ENCODE data around the gene IL11RA. TPM values are rescaled to one million over a fixed set of nuclear protein-coding genes. Genes with fewer than 3 reads are reported as not detected.

The IL11RA gene
- total RNA-seq, 1 donor from 2014 or later: 4.7 TPM

DNA sequence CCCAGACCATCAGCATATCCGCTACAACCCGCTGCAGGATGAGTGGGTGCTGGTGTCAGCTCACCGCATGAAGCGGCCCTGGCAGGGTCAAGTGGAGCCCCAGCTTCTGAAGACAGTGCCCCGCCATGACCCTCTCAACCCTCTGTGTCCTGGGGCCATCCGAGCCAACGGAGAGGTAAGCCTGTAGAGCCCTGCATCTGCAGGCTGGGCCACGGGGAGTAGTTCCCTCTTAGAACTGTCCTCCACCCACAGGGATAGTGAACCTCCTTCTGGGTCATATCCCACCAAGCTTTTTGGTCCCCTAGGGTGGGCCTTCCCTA lies 4.9 kb upstream of the IL11RA start:
- H3K4me3 ChIP-seq (ENCODE audit: low read depth, low read length): peak overlapping the region; percentile 70
- TF ChIP-seq, protein P1, sequence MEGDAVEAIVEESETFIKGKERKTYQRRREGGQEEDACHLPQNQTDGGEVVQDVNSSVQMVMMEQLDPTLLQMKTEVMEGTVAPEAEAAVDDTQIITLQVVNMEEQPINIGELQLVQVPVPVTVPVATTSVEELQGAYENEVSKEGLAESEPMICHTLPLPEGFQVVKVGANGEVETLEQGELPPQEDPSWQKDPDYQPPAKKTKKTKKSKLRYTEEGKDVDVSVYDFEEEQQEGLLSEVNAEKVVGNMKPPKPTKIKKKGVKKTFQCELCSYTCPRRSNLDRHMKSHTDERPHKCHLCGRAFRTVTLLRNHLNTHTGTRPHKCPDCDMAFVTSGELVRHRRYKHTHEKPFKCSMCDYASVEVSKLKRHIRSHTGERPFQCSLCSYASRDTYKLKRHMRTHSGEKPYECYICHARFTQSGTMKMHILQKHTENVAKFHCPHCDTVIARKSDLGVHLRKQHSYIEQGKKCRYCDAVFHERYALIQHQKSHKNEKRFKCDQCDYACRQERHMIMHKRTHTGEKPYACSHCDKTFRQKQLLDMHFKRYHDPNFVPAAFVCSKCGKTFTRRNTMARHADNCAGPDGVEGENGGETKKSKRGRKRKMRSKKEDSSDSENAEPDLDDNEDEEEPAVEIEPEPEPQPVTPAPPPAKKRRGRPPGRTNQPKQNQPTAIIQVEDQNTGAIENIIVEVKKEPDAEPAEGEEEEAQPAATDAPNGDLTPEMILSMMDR (conservative IDR thresholded peaks at IDR 0.05; ENCODE audit: low read depth, low read length): no peak
- no peak for DNase-seq (ENCODE audit: low read depth)

DNA sequence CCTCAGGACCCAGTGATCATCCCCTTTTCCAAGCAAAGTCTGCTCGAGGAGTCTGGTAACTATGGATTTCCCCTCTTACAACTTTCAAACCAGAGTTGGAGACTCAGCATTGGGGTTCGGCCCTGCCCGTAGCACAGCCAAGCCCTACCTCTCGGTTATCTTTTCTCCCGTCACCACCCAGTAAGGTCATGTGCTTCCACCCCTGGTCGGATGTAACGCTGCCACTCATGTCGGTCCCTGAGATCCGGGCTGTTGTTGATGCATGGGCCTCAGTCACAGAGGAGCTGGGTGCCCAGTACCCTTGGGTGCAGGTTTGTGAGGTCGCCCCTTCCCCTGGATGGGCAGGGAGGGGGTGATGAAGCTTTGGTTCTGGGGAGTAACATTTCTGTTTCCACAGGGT lies 4.3 kb upstream of the IL11RA start:
- peak overlapping the region; percentile 70 for H3K4me3 ChIP-seq (ENCODE audit: low read depth, low read length)
- DNase-seq (ENCODE audit: low read depth): no peak
- TF ChIP-seq, protein P1 (conservative IDR thresholded peaks at IDR 0.05; ENCODE audit: low read depth, low read length): no peak

DNA sequence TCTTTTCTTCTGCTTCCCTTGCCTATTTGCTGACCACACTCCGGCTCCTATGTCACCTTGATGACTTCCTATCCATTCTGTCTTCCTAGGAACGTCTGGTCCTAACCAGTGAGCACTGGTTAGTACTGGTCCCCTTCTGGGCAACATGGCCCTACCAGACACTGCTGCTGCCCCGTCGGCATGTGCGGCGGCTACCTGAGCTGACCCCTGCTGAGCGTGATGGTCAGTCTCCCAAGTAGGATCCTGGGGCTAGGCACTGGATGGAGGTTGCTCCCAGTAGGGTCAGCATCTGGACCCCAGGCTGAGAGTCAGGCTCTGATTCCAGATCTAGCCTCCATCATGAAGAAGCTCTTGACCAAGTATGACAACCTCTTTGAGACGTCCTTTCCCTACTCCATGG lies 3.3 kb upstream of the IL11RA start:
- no peak for DNase-seq (ENCODE audit: low read depth)
- TF ChIP-seq, protein P1 (conservative IDR thresholded peaks at IDR 0.05; ENCODE audit: low read depth, low read length): no peak
- no peak overlapping the region for H3K4me3 ChIP-seq (ENCODE audit: low read depth, low read length)

DNA sequence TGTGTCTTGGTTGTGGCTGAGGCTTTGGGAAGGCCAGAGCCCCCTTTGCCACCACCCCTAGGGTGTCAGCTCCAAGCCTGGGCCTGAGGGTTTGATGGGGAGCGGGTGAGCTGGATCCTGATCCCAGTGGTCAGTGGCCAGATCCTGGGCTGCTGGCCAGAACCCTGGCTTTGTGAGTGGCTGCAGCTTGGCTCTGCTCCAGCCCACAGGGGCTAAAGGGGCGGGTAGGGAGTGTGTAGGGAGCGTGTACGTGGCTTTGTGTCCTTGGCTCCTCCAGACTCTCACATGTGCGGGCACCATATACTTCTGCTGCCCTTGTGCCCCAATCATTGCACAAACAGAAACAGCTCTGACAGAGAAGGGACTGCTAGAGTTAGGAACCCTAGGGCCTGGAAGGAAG lies 1.2 kb upstream of the IL11RA start:
- TF ChIP-seq, protein P1 (conservative IDR thresholded peaks at IDR 0.05; ENCODE audit: low read depth, low read length): no peak
- no peak for DNase-seq (ENCODE audit: low read depth)
- H3K4me3 ChIP-seq (ENCODE audit: low read depth, low read length): no peak overlapping the region

DNA sequence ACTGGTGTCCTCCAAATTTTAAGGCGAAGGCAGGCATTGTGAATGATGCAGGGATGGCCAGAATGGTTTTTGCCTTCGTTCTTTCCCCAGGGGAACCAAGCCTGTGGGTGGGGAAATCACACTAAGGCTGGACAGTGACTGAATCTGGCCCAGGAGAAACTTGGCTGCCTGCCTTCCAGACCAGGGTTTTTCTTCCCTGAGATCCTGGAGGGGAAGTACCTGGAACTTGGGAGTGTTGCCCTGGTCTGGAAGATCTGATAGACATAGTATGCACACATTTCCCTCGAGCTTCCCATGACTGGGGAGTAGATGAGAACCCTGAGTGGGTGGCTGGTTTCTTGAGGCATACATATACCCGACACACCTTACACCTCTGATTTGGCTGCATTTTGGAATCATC lies 664 bp upstream of the IL11RA start:
- H3K4me3 ChIP-seq (ENCODE audit: low read depth, low read length): peak overlapping the region; percentile 62
- TF ChIP-seq, protein P1 (conservative IDR thresholded peaks at IDR 0.05; ENCODE audit: low read depth, low read length): no peak
- DNase-seq (ENCODE audit: low read depth): no peak

DNA sequence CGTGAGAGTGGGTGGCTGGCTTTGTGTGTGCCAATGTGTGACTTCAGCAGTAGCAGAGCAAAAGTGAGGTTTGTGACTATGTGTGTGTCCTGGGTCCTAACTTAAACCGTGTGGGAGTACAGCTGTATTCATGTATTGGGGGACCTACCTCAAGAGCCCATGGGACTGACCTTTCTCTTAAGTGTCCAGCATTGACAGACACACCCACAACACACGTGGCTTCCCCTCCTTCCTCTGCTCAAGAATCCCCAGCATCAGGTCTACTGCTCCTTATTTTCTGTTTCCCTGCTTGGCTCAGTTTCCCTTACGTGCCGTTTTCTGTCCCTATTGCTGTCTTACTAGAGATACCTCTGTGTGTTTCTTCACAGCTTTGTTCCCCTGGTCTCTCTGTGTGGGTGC lies 616 bp downstream of the IL11RA start:
- no peak for DNase-seq (ENCODE audit: low read depth)

More for the DNA sequence above, 616 bp downstream of the IL11RA start:
- TF ChIP-seq, protein P1 (conservative IDR thresholded peaks at IDR 0.05; ENCODE audit: low read depth, low read length): no peak
- H3K4me3 ChIP-seq (ENCODE audit: low read depth, low read length): peak overlapping the region; percentile 62
